GM12864 (cell line): ENCODE data around the gene EDNRA.

Experiments
- DNase-seq: peaks from one replicate; pipeline ENCODE4 v3.0.0-alpha.2; 2011; ENCODE audit warnings: low read depth
- H3K4me3 ChIP-seq: 2 replicates; pipeline ENCODE4 v1.5.1; 2011; ENCODE audit warnings: mild to moderate bottlenecking, low read depth, low read length, control low read depth
- TF ChIP-seq, protein P1 (sequence below): IDR thresholded peaks from 2 replicates; pipeline ENCODE4 v1.5.1; 2011; ENCODE audit warnings: low read depth, mild to moderate bottlenecking, moderate library complexity, low read length, control low read depth, inconsistent platforms; ENCODE audit errors: missing control alignments

EDNRA gene

DNA sequence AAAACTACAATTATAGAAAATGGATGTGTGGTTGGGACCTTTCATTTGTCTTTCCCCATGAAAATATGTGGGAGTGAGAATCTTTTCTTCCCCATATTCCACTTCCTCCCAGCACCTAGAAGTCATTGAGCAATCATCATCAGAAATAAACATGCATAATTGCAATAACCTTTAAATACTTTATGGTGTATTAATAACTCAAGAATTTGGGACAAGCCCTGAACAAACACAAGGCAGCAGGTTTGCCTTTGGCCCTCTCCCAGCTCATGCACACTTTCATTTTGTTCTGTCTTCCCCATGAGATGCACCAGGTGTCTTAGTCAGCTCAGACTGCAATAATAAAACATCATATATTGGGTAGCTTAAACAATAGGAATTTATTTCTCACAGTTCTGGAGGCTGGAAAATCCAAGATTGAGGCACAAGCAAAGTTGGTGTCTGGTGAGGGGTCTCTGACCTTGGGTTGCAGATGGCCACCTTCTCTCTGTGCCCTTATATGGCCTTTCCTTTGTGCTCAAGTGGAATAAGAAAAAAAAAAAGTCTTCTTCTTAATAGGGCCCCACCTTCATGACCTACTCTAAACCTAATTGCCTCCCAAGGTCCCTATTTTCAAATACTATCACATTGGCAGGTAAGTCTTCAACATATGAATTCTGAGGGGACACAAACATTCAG lies 101.6 kb downstream of the EDNRA start:
- TF ChIP-seq, protein P1, sequence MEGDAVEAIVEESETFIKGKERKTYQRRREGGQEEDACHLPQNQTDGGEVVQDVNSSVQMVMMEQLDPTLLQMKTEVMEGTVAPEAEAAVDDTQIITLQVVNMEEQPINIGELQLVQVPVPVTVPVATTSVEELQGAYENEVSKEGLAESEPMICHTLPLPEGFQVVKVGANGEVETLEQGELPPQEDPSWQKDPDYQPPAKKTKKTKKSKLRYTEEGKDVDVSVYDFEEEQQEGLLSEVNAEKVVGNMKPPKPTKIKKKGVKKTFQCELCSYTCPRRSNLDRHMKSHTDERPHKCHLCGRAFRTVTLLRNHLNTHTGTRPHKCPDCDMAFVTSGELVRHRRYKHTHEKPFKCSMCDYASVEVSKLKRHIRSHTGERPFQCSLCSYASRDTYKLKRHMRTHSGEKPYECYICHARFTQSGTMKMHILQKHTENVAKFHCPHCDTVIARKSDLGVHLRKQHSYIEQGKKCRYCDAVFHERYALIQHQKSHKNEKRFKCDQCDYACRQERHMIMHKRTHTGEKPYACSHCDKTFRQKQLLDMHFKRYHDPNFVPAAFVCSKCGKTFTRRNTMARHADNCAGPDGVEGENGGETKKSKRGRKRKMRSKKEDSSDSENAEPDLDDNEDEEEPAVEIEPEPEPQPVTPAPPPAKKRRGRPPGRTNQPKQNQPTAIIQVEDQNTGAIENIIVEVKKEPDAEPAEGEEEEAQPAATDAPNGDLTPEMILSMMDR, result no peak
- no peak for DNase-seq
- no peak overlapping the region for H3K4me3 ChIP-seq

DNA sequence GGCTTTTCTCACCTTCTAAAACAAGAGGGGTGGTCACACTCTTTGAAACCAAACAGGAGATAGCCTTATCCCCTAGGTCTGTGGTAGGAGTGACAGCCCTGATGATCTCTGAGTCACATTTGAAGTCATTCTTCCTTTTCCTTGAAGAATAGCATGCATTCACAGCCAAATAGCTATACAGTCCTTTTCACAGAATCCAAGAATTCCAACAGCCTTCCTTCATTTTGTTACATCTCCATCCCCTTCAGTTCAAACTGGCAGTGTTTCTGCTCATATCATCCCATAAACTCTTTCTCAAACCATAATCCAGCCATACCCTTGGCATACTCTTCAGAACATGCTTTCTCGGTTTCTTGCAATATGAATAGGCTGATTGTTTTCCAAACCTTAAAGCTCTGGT lies 103.0 kb downstream of the EDNRA start:
- DNase-seq, result no peak
- TF ChIP-seq, protein P1, result no peak
- no peak overlapping the region for H3K4me3 ChIP-seq

DNA sequence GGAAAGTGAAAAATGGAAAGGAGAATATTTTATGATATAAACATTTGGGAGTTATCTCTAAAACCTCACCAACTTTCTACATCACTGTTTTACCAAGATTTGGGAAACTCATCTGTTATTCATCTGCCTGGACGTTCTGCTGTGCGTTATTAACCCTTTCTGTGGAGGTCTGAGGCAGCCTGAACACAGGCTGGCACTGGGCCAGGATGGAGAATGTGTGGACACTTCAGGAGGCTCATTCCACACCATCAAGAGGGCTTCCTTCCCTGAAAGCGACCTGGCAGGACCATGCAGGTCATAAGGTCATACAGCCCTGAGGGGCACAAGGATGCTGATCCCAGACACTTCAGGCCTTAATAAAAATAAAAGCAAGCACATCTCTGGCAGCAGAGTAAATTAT lies 105.1 kb downstream of the EDNRA start:
- TF ChIP-seq, protein P1, result no peak
- H3K4me3 ChIP-seq, result no peak overlapping the region
- no peak for DNase-seq

DNA sequence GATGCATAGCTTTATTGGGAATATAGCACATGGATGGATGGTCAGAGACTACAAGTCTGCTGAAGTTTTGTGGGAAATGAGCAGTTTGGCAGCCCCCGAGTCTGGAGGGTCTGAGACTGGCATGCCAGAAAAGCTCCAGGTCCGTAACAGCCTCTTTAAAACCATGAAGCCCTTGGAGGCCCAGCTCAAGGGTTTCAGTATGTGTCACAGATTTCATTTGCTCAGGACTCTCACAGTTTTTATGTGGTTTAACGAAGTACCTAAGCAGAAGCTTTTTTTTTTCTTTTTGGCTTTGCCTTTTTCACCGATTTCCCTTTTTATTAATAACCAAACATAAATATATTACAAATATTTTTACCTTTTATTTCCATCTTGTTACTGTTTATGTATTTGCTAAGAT lies 105.7 kb downstream of the EDNRA start:
- peak; percentile 21 for DNase-seq
- TF ChIP-seq, protein P1, result no peak
- no peak overlapping the region for H3K4me3 ChIP-seq

DNA sequence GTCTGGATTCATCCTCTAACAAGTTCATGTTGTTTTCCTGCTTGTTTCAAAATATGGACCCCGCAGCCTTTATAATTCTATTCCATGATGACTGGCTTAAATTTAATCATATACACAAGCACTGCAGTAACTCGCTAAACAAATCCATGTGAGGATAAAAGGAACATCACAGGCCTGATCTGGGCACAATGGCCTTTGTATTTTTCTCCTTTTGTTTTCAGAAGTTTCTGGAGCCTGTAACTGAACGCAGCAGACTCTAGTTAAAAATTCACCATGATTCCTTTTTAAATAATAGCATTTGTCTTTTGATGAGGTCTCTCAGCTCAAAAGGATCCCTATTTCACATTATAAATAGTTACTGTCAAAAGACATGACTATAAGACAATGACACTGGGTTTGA lies 106.1 kb downstream of the EDNRA start:
- H3K4me3 ChIP-seq, result no peak overlapping the region
- DNase-seq, result no peak
- TF ChIP-seq, protein P1, result no peak

DNA sequence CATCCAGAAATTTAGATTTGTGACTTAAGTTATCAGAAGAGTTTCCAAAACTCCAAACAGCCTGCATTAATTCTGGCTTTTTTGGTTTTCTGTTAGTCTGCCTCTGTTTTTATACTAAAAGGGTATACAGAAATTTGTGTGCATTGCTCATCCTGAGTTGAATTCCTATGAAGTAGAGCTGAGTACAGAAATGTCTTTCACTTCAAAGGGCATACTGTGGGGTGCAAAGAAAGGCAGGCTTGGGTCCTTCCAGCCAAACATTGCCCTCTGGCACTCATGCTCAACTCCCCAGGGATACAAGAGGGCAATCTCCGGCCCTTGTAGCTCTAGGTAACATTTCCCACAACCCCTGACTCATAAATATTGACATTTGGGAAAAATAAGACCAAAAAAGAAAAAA lies 108.7 kb downstream of the EDNRA start:
- no peak for DNase-seq
- no peak overlapping the region for H3K4me3 ChIP-seq
- TF ChIP-seq, protein P1, result no peak

DNA sequence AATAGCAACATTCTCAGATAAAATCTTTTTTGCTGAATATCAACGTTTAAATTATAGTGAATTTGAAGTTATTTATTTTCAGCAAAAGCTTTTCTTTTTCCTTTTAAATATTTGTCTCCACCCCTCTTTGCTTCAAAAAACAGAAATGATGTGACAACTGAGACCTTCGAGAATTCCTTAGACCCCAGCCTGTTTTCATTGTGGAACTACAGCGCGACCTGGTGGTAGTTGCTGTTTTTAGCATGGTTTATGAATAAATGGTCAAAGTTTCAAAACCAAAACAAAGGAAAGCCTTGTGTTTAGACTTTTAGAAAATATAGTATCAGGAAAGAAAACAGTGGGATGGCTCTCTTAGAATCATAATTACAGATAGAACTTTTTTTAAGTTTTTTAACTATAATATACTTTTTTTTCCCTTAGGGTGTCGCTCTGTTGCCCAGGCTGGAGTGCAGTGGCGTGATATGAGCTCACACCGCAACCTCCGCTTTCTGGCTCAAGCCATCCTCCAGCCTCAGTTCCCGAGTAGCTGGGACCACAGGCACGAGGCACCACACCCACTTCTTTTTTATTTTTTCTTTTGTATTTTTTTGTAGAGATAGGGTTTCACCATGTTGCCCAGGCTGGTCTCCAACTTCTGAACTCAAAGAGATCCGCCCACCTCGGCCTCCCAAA lies 109.5 kb downstream of the EDNRA start:
- peak; percentile 34 for DNase-seq
- TF ChIP-seq, protein P1, result peak; percentile 64
- H3K4me3 ChIP-seq, result no peak overlapping the region
